Measurements from ENCODE around the gene SLC2A4RG. TPM values are rescaled to one million over a fixed set of nuclear protein-coding genes. Genes with fewer than 3 reads are reported as not detected.

The SLC2A4RG gene
- total RNA-seq, 2 experiments from 2014 or later: 123 to 125 TPM

GRCh38 chr20:63781181-63781580, 41.6 kb downstream of the SLC2A4RG start:
- Histone ChIP-seq H3K4me1 (ENCODE audit: insufficient read depth, low read length) (peaks cover 20% of the 10 kb centered on the region), H3K9me3 (ENCODE audit: control insufficient read depth in 1 of 2, insufficient read depth in 1 of 2, low read length in 2 of 2) (no peaks in the 10 kb centered on the region), H3K4me3 (ENCODE audit: low read length) (no peak overlapping the region), H3K27ac (ENCODE audit: low read depth in 1 of 2, low read length in 2 of 2) (no peak overlapping the region), H3K36me3 (ENCODE audit: insufficient read depth, low read length) (no peaks in the 10 kb centered on the region), H3K27me3 (ENCODE audit: control insufficient read depth in 1 of 2, insufficient read depth in 2 of 2, low read length in 2 of 2) (no peaks in the 10 kb centered on the region)
- Mint-ChIP-seq H3K27me3 (no peaks in the 10 kb centered on the region), H3K9me3 (no peaks in the 10 kb centered on the region), H3K4me1 (ENCODE audit: low read depth) (peaks cover 23% of the 10 kb centered on the region), H3K27ac (no peak overlapping the region), H3K36me3 (ENCODE audit: low read depth) (no peaks in the 10 kb centered on the region), H3K4me3 (peak overlapping the region; percentile 30)
- POLR2A ChIA-PET: interaction anchor here (0.9 kb wide), 1 partner anchor 10 kb away, joined by 3 read pairs; no protein-coding TSS in a partner anchor
- DNase-seq (no peak), ATAC-seq (ENCODE audit: poor library complexity) (no peak)
- no peak for TF ChIP-seq CTCF (IDR thresholded peaks at IDR 0.05)
- intact Hi-C loops (cut with DNase I, micrococcal nuclease): loop anchor here (2.0 to 10.0 kb wide), 4 partner anchors 30 to 344 kb away; partner anchors contain the start of genes LIME1 (in 1 of the 2), SAMD10 (in 1 of the 2) and SLC2A4RG (in 1 of the 2)
- CTCF ChIA-PET: interaction anchor here (0.6 to 3.4 kb wide), 10 partner anchors 15 to 1321 kb away, joined by 3 to 17 read pairs (median 4); partner anchors contain the start of genes LIME1, PRPF6 and SLC2A4RG

- Histone ChIP-seq H3K27ac (ENCODE audit: low read depth in 1 of 2, low read length in 2 of 2) (peak overlapping the region in 1 of 2 donors; percentile 22), H3K36me3 (ENCODE audit: insufficient read depth, low read length) (no peaks in the 10 kb centered on the region), H3K4me1 (ENCODE audit: insufficient read depth, low read length) (peaks cover 23% of the 10 kb centered on the region), H3K27me3 (ENCODE audit: control insufficient read depth in 1 of 2, insufficient read depth in 2 of 2, low read length in 2 of 2) (no peaks in the 10 kb centered on the region), H3K4me3 (ENCODE audit: low read length) (peak overlapping the region; percentile 14), H3K9me3 (ENCODE audit: control insufficient read depth in 1 of 2, insufficient read depth in 1 of 2, low read length in 2 of 2) (no peaks in the 10 kb centered on the region)
- TF ChIP-seq CTCF (IDR thresholded peaks at IDR 0.05): peak; percentile 51
- intact Hi-C loops (cut with DNase I, micrococcal nuclease): loop anchor here (1.0 to 10.0 kb wide), 7 partner anchors 41 to 343 kb away; partner anchors contain the start of genes ARFRP1 (in 1 of the 2), LIME1 (in 1 of the 2), SAMD10 (in 1 of the 2) and SLC2A4RG (in 1 of the 2)
- H3K27ac Mint-ChIP-seq: peak overlapping the region; percentile 67
- H3K36me3 Mint-ChIP-seq (ENCODE audit: low read depth): no peaks in the 10 kb centered on the region
- H3K4me3 Mint-ChIP-seq: peak overlapping the region; percentile 43
- CTCF ChIA-PET: interaction anchor here (0.6 to 3.4 kb wide), 12 partner anchors 14 to 1322 kb away, joined by 3 to 19 read pairs (median 3); partner anchors contain the start of genes ARFRP1, DNAJC5, LIME1 and PRPF6
- ATAC-seq (ENCODE audit: poor library complexity) (peak; percentile 93), DNase-seq (peak in 13 of 14 experiments; percentile 16 to 88 (median 48))
- H3K4me1 Mint-ChIP-seq (ENCODE audit: low read depth): peaks cover 23% of the 10 kb centered on the region
- no peaks in the 10 kb centered on the region for H3K27me3 Mint-ChIP-seq
- H3K9me3 Mint-ChIP-seq: no peaks in the 10 kb centered on the region
- POLR2A ChIA-PET: interaction anchor here (0.9 to 1.2 kb wide), 3 partner anchors 9 to 74 kb away, joined by 3 read pairs; partner anchors contain the start of genes ARFRP1 and ZGPAT
These were observed 42.5 kb downstream of the SLC2A4RG start for GRCh38 chr20:63782051-63782471.

GRCh38 chr20:63782521-63782971, 43.0 kb downstream of the SLC2A4RG start:
- CTCF ChIA-PET: interaction anchor here (0.7 to 3.4 kb wide), 4 partner anchors 27 to 124 kb away, joined by 3 to 19 read pairs (median 10); partner anchors contain the start of genes ARFRP1, LIME1, RTEL1 and ZGPAT
- ATAC-seq (ENCODE audit: poor library complexity) (peak; percentile 43), DNase-seq (peak in 6 of 14 experiments; percentile 5 to 57 (median 28))
- Histone ChIP-seq H3K36me3 (ENCODE audit: insufficient read depth, low read length) (no peaks in the 10 kb centered on the region), H3K27ac (ENCODE audit: low read depth in 1 of 2, low read length in 2 of 2) (peak overlapping the region in 1 of 2 donors; percentile 22), H3K4me3 (ENCODE audit: low read length) (peak overlapping the region; percentile 14), H3K27me3 (ENCODE audit: control insufficient read depth in 1 of 2, insufficient read depth in 2 of 2, low read length in 2 of 2) (no peaks in the 10 kb centered on the region), H3K9me3 (ENCODE audit: control insufficient read depth in 1 of 2, insufficient read depth in 1 of 2, low read length in 2 of 2) (no peaks in the 10 kb centered on the region), H3K4me1 (ENCODE audit: insufficient read depth, low read length) (peaks cover 23% of the 10 kb centered on the region)
- H3K4me3 Mint-ChIP-seq: peak overlapping the region; percentile 30
- POLR2A ChIA-PET: interaction anchor here (0.9 to 1.2 kb wide), 2 partner anchors 42 to 75 kb away, joined by 3 read pairs; partner anchors contain the start of genes ARFRP1 and ZGPAT
- no peak for TF ChIP-seq CTCF (IDR thresholded peaks at IDR 0.05)
- H3K27me3 Mint-ChIP-seq: no peaks in the 10 kb centered on the region
- no peaks in the 10 kb centered on the region for H3K36me3 Mint-ChIP-seq (ENCODE audit: low read depth)
- intact Hi-C loops (cut with DNase I, micrococcal nuclease): loop anchor here (1.0 to 10.0 kb wide), 7 partner anchors 42 to 342 kb away; partner anchors contain the start of genes ARFRP1 (in 1 of the 2), LIME1 (in 1 of the 2), SAMD10 (in 1 of the 2) and SLC2A4RG (in 1 of the 2)
- peak overlapping the region; percentile 67 for H3K27ac Mint-ChIP-seq
- H3K4me1 Mint-ChIP-seq (ENCODE audit: low read depth): peaks cover 23% of the 10 kb centered on the region
- no peaks in the 10 kb centered on the region for H3K9me3 Mint-ChIP-seq
